Stimulated activated CD4-positive, alpha-beta T cell treated with anti-CD3 and anti-CD28 coated beads, Interleukin-4, amount 100 ng/mL, for 24 hours (primary cell): ENCODE data around the gene SPTSSA.
A peak's percentile ranks its signal among the peaks of the same experiment; 100 is the strongest.
"Not testable (repeated sequence)": the region's sequence is repeated elsewhere in the genome, so short reads cannot be mapped to it uniquely, and the experiment has no call there.

Experiments
- DNase-seq: peaks from one replicate; pipeline ENCODE4 v3.0.0-alpha.2; 2020

SPTSSA gene, protein sequence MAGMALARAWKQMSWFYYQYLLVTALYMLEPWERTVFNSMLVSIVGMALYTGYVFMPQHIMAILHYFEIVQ

DNA sequence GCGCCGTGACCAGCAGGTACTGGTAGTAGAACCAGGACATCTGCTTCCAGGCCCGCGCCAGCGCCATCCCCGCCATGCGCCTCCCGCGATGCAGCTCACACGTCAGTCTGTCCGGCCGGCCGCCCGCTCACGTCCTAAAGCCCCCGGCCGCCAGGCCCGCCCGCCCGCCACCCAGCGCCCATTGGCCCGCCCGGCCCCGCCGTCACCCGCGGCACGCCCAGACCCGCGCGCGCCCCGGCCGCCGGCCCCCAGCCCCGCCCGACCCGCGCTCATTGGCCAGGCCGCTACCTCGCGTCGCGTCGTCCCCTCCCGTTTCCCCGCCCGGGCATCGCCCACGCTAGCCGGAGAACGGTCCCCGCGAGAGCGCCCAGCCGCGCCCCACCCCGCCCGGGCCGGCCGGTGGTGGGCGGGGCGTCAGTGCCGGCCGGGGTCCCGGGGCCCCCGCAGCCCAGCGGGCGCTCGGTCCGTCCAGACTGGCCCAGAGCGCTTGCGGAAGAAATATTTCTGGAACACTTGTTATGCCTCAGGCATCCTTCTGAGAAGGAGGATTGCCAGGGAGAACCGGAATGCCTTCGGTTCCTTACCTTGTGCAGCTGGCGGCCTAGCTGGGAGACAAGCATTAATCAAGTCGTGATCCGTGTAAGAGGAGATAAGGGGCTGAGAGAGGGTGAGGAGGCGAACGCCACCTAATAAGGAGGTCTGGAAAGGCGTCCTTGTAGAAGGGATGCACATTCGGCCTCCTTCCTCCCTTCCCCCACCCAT is at the start of gene SPTSSA:
SPTSSA (minus strand) TSS at position 109 of the 762 bp plus-strand sequence; CDS start at position 76, 33 bp downstream.
- DNase-seq, result peak; percentile 89

DNA sequence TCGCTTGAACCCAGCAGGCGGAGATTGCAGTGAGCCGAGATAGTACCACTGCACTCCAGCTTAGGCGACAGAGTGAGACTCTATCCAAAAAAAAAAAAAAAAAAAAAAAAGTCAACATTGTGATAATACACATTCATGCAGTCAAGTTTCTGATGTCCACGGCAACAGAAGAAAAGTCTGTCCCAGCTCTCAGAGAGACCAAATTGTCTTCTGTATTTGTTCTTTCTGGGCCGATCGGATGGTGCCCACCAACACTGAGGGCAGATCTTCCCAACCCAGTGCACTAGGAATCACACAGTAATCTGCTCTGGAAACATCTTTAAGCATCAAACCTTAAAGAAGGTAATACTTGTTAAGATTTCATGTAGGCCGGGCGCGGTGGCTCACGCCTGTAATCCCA is 45.8 kb upstream of the SPTSSA start:
- no peak for DNase-seq

DNA sequence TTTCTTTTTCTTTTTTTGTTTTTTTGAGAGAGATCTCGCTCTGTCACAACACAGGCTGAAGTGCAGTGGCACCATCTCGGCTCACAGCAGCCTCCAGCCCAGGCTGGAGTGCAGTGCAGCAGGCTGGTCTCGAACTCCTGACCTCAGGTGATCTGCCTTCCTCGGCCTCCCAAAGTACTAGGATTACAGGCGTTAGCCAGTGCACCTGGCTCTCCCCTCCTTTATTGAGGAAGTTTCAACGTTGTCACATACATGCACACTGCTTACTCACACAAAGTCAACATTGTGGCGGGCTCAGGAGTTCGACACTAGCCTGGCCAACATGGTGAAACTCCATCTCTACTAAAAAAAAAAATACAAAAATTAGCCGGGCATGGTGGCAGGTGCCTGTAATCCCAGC is 45.4 kb upstream of the SPTSSA start:
- DNase-seq, result no peak

DNA sequence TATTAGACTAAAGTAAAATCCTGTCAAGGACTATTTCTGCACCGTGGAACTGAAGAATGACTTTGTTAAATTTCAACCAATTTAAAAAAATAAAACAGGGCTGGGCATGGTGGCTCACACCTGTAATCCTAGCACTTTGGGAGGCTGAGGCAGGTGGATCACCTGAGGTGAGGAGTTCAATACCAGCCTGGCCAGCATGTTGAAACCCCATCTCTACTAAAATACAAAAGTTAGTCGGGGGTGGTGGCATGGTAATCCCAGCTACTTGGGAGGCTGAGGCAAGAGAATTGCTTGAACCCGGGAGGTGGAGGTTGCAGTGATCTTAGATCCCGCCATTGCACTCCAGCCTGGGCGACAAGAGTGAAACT is 43.1 kb upstream of the SPTSSA start:
- not testable (repeated sequence) for DNase-seq

DNA sequence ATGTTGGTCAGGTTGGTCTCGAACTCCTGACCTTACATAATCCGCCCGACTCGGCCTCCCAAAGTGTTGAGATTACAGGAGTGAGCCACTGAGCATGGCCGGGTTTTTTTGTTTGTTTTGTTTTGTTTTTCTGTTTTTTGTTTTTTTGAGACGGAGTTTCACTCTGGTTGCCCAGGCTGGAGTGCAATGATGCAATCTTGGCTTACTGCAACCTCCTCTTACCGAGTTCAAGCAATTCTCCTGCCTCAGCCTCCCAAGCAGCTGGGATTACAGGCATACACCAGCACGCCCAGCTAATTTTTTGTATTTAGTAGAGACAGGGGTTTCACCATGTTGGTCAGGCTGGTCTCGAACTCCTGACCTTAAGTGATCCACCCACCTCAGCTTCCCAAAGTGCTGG is 42.0 kb upstream of the SPTSSA start:
- DNase-seq, result not testable (repeated sequence)

DNA sequence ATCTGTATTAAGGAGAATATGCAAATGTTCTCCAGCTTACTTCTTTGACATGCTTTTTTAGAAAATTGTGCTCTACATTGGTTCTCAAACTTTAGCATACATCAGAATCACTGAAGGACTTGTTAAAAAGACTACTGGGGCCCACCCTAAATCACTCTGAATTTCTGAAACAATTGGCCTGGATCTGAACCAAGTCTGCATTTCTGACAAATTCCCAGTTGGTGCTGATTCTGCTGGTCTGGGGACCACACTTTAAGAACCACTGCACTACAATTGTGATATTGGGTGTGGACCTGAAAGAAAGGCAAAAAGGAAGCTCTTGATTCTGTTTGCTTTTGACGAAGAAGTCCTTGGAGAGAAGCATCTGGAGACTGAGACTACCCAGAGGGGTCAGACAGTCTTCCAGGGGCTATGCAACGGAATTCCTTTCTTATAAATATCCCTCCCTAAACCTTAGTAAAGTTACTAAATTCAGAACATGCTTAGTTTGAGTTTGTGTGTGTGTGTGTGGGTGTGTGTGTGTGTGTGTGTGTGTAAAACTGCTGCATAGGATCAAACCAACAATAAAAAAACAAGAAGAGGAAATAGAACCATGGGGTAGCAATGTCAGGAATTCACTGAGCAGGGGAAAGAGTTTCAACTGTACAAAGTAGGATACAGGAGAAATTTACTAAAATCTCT is 40.6 kb upstream of the SPTSSA start:
- no peak for DNase-seq

DNA sequence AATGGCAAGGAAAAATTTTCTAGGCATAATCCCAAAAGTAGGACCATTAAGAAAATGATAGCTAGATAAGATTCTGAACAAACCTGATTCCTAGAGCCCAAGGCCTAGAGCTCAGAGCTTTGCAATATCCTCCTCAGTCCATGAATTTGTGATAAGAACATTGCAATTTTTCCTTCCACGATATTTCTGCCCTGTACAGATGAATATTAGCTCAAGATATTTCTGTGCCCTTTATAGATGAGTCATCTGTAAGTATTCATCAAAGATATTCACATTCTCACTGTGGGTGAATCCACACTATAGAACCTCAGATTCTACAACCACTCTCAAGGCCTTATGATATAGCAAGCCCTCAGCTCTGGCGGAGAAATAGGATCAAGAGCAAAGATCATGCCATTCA is 40.0 kb upstream of the SPTSSA start:
- no peak for DNase-seq

DNA sequence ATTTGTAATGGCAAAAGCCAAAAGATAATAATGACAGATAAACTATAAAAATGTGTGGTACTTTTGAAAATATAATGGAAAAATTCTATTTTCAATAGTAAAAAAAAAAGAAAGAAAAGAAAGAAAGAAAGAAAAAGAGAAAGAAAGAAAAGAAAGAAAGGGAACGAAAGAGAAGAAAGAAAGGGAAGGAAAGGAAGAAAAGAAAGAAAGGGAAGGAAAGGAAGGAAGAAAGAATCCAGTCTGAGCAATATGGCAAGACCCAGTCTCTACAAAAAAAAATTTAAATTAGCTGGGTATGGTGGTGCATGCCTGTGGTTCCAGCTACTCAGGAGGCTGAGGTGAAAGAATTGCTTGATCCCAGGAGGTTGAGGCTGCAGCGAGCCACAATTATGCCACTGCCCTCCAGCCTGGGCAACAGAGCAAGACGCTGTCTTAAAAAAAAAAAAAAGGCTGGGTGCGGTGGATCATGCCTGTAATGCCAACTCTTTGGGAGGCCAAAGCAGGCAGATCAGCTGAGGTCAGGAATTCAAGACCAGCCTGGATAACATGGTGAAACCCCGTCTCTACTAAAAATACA is 39.1 kb upstream of the SPTSSA start:
- DNase-seq, result no peak

DNA sequence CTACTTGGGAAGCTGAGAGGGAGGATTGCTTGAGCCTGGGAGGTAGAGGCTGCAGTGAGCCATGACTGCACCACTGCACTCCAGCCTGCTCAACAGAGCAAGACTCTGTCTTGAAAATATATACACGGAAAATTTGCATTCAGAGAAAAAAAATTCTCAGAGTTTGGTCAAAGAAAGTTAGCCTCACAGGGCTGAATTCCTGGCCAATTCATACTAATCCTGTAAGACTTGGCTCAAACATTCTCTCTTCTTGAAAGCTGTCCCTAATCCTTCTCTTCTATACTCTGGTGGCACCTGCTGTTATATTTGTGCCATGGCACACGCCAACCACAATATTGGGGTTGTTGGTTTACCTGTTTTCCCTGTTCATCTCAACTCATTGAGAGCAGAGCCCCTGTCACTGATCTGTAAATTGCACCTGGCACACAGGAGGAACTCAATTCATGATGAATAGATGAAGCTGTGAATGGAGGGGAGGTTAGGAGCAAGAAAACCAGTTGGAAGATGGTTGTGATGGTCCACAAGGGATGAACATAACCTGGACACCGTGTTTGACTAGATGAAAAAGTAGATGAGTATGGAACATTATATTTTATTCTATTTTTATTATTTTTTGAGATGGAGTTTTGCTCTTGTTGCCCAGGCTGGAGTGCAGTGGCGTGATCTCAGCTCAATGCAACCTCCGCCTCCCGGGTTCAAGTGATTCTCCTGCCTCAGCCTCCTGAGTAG is 36.8 kb upstream of the SPTSSA start:
- no peak for DNase-seq

DNA sequence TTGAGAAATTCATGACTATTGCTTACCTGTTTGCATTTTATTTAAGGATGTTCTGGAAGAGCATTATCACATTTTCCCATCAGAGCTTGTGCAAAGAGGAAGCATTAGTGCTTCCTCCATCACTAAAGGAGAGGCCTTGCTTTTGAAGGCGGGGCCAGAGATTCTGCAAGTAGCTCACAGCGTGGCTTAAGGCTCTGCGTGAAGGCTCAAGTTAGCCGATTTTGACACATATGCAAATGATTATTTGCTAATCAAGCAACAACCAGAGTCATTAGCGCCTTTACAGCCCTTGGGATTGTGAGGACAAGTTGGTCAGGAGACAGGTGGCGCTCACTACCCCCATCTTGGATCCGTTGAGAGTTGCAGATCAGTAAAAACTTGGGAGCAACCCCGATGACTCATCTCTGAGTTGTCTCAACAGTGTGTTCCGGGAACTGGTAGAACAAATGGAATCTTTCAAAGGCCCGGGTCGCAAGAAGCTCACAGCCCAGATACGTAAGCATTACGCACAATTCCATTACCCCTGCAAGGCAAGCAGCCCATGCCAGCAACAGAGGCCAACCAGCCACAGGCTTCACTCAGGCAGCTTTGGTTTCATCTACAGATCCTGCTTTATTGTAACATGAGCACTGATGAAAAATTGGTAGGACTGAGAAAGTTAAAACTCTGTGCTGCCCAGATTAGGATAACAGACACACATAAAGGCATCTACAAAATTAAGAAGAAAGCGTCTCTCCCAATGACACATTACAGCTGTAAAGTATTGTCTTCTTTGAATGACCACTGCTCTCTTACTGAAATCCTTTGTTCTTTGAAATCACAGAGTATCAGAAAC is 34.9 kb upstream of the SPTSSA start:
- no peak for DNase-seq

DNA sequence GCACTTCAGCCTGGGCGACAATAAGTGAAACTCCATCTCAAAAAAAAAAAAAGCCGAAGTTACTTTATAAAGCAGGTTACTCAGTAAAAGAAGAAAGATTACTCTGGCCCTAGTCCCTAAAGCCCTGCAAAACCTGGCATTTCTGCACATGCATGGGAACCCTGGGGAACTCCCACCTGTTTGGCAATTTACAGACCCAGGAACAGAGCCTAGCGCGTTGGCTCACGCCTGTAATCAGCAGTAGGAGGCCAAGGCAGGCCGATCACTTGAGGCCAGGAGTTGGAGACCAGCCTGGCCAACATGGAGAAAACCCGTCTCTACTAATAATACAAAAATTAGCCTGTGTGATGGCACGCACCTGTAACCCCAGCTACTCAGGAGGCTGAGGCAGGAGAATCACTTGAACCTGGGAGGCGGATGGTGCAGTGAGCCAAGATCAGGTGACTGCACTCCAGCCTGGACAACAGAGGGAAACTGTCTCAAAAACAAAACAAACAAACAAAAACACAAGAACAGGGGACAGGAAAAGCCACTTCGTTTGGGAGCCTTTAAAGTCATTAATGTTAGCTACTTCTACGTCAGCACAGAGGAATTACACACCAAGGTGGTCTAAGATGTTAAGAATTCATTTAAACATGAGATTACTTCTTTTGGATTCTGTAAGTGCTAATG is 34.1 kb upstream of the SPTSSA start:
- no peak for DNase-seq

DNA sequence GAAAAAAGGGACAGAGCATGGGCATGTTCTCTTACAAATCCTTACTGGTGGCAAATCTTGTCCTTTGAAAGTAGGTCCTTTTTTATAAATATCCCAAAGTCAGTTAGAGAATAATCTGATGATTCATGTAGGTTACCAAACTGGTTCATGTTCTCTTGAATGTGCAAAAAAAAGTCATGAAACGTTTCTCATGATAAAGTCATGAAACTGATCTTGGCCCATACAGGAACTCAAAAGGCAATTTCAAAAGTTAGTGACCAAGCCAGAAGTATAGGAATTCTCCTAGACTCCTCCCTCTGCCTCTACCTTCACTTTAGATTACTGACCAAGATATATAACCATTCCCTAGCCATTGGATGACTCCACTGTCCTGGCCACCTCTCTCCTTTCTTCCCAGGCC is 27.3 kb upstream of the SPTSSA start:
- no peak for DNase-seq

DNA sequence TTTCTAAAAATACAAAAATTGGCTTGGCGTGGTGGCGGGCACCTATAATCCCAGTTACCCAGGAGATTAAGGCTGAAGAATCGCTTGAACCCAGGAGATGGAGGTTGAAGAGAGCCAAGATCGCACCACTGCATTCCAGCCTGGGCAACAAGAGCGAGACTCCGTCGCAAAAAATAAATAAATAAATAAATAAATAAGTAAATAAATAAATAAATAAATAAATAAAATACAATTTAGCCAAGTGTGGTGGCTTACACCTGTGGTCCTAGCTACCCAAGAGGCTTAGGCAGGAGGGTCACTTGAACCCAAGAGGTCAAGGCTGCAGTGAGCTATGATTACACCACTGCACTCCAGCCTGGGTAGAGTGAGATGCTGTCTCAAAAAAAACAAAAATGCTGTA is 26.5 kb upstream of the SPTSSA start:
- no peak for DNase-seq

DNA sequence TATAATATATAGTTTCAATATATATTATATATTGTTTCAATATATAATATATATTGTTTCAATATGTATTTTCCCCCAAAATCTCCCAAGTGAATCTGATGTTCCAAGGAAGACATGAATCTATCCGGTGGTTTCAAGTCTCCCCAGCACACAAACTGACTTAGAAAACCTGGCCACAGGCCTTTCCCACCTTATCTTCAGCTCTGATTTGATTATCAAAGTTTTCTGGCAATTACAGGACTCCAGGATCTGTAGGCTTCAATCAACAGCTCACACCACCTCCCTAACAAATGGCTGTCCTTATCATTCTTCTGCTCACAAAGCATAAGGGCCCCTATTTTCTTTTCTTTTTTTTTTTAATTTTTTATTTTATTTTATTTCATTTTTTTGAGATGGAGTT is 22.7 kb upstream of the SPTSSA start:
- DNase-seq, result no peak

DNA sequence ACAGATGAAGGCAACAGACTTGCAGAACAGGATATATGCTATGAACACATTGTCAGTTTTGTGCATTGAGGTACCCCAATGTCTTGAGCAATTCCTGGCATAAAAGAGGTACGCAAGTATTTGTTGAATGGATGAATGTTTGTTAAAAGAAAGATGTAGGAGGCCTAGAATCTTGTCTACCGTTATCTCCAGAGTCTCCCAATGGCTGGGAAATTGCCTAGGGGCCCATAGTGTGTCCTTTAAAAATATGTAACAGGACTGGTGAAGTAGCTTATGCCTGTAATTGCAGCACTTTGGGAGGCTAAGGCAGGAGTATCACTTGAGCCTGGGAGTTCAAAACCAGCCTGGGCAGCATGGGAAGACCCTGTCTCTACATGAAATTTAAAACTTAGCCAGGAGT is 20.4 kb upstream of the SPTSSA start:
- no peak for DNase-seq

DNA sequence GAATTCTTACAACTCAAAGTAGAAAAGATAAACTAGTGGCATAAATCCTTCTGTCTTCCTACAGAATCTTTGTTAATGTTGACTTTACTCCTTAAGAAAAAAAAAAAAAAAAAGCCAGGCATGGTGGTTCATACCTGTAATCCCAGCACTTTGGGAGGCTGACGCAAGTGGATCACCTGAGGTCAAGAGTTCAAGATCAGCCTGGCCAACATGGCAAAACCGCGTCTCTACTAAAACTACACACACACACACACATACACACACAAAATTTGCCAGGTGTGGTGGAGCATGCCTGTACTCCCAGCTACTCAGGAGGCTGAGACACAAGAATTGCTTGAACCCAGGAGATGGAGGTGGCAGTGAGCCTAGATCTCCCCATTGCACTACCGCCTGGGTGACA is 17.7 kb upstream of the SPTSSA start:
- no peak for DNase-seq

DNA sequence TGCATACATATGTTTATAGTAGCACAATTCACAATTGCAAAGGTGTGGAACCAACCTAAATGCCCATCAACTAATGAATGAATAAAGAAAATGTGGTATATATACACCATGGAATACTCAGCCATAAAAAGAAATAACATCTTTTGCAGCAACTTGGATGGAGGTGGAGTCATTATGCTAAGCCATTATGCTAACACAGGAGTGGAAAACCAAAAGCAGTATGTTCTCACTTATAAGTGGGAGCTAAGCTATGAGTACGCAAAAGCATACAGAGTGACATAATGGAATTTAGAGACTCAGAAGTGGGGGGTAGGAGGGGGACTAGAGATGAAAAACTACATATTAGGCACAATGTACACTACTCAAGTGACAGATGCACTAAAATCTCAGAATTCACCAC is 16.2 kb upstream of the SPTSSA start:
- no peak for DNase-seq

DNA sequence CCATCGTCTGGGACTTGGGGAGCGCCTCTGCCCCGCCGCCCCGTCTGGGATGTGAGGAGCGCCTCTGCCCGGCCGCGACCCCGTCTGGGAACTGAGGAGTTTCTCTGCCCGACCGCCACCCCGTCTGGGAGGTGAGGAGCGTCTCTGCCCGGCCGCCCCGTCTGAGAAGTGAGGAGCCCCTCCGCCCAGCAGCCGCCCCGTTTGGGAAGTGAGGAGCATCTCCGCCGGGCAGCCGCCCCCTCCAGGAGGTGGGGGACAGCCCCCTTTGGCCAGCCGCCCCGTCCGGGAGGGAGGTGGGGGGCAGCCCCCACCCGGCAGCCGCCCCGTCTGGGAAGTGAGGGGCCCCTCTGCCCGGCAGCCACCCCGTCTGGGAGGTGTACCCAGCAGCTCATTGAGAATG is 14.0 kb upstream of the SPTSSA start:
- not testable (repeated sequence) for DNase-seq

DNA sequence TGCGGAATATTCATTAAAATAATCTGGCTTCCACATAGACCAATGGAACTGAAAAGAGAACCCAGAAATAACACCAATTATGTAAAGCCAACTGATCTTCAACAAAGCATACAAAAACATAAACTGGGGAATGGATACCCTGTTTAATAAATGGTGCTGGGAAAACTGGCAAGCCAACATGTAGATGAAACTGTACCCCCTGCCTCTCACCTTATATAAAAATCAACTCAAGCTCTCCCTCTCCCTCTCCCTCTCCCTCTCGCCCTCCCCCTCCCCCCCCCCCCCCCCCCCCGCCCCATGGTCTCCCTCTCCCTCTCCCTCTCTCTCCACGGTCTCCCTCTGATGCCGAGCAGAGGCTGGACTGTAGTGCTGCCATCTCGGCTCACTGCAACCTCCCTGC is 13.1 kb upstream of the SPTSSA start:
- DNase-seq, result no peak

DNA sequence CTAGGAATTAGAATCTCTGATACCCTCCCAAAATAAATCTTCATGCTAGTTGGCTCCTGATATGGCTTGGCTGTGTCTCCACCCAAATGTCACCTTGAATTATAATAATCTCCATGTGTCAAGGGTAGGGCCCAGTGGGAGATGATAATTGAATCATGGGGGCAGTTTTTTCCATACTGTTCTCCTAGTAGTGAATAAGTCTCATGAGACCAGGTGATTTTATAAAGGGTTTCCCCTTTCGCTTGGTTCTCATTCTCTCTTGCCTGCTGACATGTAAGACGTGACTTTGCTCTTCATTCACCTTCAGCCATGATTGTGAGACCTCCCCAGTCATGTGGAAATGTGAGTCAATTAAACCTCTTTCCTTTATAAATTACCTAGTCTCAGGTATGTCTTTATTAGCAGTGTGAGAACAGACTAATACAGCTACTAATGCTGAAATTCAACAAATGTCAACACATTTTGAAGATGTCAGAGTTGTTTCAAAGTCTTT is 12.2 kb upstream of the SPTSSA start:
- DNase-seq, result no peak

DNA sequence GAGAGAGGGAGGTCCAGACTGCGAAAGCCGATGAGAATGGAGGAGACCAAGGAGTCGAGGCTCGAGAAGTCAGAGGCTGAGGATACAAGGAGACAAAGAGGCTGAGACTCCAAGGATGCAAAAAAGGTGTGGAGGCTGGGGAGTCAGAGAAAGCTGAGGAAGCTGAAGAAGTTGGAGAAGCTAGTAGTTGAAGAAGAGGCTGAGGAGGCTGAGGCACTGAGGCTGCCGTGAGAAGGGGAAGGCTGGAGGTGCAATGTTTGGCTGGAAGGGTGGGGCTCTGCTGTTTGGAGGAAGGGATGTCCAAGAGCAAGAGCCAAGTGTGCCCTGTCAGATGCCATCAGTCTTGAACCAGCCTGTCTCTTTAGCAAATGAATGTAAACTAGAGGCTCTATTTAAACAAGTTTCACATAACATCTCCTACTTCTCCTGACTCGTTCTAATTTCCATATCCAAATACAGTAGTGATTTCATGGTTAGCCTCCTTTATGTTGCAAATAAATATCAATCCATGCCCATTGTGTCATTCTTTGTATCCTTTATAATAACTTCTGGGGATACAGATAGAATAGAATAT is 10.8 kb upstream of the SPTSSA start:
- DNase-seq, result no peak
